ENCODE data around the gene LHFPL3.

The LHFPL3 gene

DNA sequence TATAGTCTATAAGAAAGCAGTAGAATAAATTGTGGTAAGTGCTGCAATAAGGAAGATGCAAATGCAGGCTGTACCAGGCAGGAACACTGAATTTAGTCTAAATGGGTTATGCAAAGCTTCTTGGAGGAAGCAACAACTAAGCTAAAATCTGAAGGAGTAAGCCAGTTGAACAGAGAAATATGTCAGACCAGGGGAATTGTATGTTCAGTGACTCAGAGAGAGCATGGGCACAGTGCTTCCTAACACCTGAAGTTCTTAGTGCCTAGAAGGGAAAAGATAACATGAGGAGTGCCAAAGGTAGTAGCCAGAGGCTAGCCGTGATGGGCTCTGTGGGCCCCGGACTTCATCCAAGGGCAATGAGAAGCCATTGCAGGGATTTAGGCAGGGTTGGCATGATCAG, 481.5 kb downstream of the LHFPL3 start:
- DNase-seq: no peak

DNA sequence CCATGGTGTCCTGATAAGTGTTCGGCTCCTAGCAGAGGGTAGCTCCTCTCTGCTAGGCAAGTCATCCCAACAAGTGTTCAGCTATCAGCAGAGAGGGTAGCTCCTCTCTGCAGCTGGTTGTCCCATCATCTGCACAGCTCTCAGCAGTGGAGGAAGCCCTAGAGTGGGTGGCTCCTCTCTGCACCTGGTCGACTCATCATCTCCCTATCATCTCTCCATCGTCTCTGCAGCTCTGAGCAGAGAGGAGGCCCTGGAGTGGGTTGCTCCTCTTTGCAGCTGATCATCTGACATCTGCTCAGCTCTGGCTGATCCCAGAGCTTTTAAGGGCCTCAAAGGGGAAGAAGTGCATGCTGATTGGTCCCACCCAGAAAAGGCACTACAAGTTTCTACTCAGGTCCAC, 485.7 kb downstream of the LHFPL3 start:
- DNase-seq: no peak

DNA sequence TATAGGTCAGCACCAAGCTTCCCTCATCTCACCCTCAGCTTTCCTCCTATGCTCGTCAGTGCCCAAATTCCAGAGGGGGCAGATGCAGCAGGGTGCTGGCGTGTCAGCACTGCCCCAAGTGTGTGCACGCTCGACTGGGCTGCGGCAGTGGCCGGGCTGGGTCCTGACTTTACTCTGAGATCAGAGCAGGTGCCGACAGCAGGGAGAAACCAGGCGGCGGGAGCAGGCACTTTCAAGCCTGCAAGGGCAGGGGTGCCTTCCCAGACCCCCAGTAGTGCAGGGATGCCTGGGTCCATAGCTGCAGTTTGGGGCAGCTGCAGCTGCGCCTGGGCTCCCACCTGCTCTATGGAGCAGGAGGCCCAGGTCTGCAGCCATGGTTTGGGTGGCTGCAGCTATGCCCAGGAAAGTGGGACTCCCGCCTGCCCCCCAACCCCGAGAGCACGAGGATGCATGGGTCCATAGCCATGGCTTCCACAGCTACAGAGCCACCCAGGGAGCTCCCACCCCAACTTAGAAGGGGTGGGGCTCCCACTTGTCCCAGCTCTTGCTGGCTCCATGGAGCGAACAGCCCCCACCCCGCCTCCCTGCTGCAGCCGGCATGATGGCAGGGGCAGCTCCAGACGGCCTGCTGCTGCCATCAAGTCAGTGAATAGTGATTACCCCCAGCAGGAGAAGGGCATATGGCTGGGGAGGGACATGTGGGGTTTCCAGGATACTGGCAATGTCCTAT, 486.4 kb downstream of the LHFPL3 start:
- no peak for DNase-seq

DNA sequence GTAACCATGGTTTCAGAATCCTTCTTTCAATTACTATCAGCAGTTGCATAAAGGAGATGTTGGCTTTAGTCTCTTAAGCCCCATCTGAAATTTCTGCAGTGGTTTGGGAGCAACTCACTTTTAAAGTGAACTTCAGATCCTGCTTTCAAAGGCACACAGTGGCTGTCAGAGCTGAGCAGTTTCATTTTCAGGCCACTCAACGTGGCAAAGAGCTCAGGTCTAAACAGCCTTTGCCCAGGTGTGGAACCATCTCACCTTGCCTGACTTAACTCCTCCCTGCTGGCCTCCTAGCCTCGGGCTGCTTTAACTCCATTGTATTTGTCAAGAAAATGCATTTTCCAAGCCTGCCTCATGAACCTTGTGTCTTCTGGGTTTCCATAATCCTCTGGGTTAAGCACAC, 488.1 kb downstream of the LHFPL3 start:
- DNase-seq: no peak

DNA sequence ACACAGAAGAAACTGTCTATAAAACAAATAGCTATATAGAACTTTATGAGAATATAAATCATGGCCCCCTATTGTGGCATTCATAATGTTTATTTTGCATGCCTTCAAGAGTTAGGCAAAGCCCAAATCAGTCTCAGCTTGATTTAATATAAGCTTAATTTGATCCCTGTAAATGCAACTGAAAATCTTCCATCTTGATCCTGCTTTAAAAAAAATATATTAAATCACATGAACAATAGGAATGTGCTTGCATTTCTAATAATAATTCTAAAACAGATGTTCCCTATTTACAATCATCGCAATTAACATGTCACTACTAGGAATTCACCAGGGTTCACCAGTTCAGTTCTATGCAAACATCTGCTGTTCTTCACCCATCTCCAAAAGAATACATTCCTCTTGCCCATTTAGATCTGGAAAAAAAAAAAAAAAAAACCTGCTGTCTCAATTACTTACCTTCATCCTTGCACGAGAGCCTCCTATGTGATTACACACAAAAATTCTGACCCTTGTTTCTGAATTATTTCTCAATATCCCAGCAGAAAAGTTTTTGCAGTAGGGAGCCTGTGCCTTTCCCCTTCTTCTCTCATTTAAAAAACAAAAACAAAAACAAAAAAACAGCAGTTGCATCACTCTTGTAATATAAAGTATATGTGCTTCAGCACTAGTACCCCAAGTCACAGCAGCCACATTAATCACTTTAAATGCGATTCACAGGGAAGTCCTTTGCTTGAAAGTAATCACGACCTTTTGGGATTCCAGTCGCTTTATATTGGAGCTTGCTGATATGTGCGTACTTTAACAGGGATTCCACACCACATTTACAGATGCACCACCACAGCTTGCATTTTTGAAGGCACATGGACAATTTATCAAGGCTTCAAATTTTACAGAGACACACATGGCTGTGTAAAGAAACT, 490.8 kb downstream of the LHFPL3 start:
- no peak for DNase-seq

DNA sequence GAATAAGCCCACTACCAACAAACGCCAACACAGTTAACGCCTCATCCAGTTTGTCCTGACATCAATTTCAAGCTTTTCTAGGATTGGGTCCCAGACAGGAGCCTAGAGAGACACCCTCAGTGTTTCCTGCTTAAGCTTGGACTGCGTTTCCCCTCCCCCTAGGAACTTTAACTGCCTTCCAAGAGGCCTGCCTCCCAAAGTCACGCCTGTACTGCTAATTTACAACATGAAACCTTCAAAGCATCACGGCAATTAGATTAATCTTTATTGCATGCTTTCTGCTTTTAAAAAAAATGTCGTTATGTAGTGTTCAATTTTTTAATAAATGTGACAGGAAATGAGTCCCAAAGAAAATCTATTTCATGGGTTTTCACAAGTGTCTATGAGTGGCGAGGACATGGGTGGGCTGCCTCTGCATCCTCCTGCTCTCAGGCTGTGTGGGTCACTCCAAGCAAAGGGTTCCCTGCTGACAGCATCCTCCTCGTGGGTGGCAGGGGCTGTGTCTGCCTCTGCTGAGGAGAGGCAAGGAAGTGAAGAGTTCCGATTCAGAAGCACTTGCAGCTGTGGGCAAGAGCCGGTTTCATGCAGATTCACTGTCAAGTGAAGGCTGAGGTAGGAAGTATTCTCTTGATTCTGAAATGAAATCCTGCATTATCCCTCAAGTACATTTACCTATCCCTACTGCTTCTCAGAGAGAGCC, 492.6 kb downstream of the LHFPL3 start:
- no peak for DNase-seq

DNA sequence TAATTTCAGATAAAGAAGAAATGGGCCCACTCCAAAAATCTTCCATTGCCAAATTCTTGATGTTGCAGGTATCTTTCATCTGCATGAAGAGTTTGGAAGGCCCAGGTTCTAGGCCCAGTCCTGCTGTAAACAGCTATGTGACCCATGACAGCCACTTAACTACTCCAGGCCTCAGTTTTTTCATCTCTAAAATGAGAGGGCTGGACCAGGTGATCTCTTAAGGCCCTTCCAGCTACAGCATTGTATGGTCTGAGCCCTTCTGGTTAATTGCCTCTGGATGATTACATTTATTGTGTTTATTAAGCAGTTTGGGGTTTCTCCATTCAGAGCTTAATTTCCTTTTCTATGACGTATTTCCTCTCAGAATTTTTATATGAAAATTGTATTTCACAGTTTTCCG, 494.8 kb downstream of the LHFPL3 start:
- DNase-seq: no peak

DNA sequence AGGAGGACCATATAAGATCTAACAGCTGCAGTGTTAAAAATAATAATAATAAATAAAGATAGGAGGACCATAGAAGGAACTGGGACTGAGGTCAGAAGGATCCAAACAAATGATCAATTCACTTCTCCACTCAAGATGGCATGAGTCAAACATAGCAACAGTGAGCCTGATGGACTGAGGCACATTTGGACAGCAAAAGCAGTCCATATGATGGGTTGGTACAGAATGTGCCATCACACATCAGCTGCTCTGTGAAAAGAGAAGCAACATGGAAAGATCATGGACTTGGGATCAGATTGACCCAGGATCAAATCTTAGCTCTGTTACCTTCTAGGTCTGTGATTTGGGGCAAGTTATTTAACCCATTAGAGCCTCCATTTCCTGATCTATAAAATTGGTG, 496.7 kb downstream of the LHFPL3 start:
- DNase-seq: no peak

DNA sequence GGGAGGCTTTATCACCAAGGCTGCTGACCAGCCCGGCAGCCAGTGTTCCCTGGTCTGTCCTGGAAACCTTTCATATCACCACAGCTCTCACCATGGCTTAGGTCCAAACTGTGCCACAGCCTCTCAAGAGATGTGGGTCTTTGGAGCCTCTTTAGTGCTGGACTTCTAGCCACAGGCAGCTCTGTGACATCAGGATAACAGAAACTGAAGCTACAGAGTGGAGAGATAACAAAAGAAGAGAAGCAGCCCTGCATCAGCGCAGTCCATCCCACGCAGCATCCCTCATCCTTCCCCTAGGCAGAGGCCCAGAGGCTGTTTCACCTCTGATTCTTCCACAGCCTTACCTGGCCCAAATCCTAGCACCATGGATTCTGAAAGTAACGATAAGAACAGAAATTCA, 497.7 kb downstream of the LHFPL3 start:
- no peak for DNase-seq

DNA sequence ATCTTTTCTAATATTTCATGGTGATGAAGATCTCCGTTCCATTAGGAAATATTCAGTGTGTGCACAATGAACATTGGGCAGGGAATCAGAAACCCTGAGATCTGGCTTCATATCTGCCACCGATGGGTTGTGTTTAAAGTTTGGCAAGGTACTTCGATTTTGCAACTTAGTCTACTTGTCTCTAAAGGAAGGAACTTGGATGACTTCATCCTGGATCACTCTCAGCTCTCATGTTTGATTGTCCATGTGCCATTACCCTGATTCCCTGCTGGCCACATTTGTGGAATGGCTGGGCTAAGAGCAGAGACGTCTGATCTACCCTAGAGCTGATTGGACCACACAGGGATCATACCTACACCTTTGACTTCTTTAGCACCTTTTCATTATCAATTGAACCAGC, 508.6 kb downstream of the LHFPL3 start:
- DNase-seq: no peak

DNA sequence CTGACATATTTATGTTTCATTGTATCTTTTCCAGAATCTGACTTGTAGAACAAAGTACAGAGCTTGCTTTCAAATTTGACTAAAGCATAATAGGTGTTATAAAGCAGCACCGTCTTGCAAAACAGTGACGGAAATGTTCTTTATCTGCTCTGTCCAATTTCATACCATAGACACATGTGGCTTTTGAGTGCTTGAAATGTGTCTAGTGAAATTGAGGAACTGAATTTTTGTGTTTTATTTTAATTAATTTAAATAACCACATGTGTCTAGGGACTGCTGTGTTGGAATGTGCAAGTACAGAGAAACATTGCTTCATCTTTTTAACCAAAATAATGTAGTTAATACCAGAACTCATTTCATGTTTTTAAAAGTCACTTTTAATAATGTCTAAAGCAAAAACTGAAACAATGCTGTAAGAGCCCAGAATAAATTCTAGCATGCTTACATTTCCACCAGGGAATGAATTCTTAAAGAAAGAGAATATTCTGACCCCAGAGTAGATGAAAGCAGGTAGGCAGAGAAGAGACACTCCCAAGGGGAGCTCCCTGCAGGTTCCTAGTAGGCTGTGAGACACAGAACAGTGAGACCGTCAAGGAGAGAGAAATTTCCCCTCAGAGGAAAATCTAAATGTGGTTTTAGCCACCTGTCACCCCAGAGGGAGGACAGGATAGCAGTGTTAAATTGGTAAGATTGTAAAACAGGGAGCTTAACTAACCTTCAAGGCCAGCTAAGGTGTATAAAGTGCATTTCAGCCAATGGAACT, 510.3 kb downstream of the LHFPL3 start:
- no peak for DNase-seq

DNA sequence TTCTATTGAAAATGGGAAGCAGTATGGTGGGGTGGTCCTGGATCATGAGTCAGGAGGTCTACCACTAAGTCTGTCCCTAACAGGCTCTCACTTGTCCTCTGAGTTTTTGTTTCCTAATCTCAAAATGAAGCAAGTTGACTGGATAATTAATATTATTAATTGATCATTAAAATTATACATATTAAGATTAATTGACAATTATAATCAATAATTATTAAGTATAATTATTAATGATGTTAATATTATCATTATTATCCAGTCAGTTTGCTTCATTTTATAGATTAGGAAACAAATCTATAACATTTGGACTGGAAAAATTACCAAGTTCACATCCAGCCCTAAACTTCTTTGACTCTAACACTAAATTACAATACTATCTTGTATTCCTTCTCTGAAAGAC, 511.4 kb downstream of the LHFPL3 start:
- no peak for DNase-seq

DNA sequence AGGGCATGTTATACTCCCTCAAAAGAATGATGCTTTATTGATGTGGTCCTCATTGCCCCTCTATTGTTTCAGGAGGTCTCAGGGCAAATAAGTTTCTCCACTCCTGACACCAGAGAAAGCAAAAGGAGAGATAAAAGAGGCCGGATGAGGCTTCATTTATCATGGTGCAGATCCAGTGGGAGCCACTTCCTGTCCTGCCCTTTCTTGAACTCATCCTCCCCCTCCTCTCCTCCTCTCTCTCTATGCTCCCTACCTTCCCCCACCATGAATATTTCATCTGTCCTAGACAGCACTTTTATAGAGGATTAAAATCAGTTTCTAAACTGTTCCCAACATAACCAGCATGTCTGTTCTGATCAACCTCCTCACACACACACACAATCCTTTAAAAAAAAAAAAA, 513.4 kb downstream of the LHFPL3 start:
- no peak for DNase-seq

DNA sequence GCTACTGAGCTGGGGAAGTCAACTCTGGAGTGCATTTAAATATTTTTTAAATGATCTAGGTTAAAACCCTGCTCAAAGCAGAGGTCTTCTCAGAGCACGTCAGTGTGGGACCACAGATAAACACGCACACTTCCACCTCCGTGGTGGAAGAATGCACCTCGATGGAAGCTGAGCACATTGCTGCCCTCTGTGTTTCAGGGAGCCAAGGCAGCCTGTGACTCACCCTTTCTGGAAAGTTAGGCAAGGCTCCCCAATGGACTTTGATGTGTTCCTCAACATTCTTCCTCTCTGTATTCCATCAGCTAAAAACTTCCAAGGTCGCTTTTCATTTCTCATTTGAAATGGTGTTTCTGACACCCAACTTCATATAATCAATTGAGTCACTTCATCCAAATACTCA, 514.8 kb downstream of the LHFPL3 start:
- DNase-seq: no peak

DNA sequence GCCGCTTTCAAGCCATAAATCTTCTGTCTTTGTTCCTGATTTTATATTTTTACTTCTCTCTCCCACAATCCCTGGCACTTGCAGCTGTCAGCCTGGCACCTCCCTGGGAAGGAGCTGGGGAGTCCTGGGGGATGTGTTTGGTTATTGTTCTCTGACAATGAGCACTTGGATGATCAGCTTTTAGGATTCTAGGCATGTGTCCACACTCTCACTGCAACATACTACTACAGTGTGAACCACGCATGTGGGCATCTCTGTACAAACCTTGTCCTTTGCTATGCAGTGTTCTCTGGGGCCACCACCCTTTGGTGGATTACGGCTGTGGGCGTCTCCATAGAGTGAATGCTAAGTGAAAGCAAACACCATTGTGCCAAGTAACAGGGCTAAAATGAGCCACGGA, 517.2 kb downstream of the LHFPL3 start:
- no peak for DNase-seq

DNA sequence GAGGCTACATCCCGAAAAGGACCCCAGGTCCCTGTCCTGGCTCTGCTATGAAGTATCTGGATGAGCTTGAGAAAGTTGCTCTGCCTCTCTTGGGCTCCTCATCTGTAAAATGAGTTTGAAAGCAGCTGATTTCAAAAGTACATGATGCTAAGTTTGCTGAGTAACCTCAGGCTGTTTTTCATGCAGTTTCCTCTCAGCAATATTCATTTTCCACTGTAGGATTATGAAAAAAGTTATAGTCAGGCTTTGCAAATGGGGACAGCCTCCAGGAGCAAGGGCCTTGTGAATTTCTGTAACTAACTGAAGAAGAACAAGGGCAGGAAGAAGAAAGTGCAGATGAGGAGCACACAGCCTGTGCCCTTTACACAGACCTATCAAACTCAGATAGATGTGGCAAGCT, 518.3 kb downstream of the LHFPL3 start:
- no peak for DNase-seq

DNA sequence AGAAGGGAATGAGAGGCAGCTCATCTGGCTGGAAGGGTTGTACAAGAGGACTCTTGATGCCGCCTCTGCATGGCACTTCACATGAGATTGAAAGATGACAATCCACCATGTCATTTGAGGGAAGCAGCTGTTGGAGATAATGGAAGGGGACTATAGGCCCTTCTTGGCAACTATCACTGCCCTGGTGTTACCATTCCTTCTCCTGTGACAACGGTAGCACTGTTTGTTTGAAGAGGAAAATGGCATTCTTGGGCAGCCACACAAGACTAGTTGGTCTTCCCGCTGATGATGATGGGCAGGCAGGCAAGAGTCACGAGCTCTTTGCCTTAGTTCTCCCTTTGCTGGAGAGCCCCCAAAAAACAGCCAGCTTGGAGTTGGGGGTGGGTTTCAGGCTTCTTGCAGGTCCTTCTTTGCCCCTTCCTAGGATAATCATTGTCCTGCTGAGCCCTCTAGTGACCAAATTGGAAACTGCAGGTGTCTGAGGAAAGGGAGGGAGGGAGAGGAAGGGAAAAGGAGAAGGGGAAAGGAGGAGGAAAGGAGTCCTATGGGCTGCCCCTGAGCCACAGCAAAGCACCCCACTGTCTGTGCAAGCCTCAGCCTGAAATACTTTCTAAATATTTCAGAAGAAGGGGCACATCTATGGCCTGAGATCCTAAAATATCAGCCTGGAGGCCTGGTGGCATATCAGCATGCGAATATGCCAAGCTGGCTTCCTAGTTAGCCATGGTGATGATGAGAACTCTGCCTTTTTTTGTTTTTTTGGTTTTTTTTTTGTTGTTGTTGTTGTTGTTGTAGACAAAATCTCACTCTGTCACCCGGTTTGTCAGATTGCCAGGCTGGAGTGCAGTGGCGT, 520.0 kb downstream of the LHFPL3 start:
- DNase-seq: peak; percentile 38

DNA sequence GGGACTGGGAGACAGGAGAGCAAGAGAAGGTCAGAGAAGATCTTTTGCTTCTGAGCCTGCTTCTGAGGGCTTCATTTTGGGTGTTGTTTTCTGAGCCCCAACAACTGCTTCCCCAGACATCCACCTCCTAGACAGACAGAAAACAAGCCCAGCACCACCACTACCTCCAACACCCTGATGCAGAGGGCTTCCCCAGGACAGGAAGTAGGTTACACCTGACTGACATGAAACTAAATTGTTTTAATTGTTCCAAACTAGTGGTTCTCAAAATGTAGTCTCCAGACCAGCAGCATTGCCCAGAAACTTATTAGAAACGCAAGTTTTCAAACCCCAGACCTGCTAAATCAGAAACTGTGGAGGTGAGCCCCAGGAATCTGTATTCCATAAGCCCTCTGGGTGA, 522.0 kb downstream of the LHFPL3 start:
- no peak for DNase-seq

DNA sequence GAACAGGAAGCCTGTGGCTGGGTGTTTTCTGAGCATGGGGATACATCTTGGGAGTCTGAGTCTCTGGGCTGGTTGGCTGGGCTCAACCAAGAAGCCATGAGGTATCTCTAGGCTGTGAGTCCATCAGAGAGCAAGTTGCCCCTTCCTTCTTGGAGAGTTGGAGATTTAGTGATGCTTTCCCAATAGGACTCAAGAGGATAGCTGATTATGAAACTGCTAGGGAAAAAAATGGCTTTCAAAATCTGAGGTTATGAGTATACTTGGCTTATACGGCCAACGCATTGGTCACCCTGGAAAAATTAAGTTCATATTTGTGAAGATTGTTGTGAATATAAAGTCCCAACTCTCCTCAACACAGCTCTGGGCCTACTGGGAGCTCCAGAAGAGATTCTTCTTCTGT, 522.9 kb downstream of the LHFPL3 start:
- no peak for DNase-seq

DNA sequence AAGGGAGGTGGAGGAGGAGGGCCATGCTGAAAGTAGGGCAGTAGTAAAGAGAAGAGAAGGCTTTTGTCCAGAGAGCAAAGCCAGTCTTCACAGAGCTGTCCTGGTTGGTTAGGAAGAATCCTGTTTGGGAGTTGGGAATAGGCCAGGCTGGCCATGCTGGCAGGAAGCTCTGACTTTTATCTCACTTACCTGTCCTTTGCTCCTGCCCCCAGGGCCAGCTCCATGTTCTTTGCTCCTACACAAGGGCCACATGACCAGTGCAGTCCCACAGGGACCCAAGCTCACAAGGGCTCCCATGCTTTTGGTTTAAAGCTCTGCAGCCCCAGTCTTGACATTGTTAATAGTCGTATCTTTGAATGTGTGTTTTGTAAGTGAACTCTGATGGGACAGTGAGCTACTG, 524.0 kb downstream of the LHFPL3 start:
- DNase-seq: no peak

DNA sequence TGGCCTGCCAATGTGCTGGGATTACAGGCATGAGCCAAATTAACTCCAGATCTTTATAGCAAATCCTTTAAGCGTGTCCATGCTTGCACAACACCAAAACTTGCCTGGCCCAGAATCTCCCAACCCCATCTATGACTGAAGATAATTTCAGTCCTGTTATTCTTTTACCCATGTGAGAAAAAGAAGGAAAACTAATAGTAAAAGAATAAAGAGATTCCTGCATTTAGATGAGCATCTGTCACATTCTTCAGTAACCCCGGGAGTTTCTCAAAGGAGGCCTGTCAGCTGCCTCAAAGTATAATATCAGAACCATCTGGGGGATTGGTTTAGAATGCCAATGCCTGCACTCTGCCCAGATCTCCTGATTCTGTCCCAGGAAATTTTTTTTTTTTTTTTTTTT, 527.5 kb downstream of the LHFPL3 start:
- no peak for DNase-seq

Measured in NCI-H2107 (cell line).